Choroid plexus epithelial cell (primary cell): ENCODE measurements around the gene UBR4.

Source experiments
- DNase-seq: peaks from one replicate; pipeline ENCODE4 v3.0.0-alpha.2; 2010; ENCODE audit warnings: low read depth
- H3K4me3 ChIP-seq: 2 replicates; pipeline ENCODE4 v1.5.1; 2011; ENCODE audit warnings: low read depth, mild to moderate bottlenecking, control low read depth, low read length, moderate library complexity
- TF ChIP-seq, protein P1 (sequence below): conservative IDR thresholded peaks from 2 replicates; pipeline ENCODE4 v1.5.1; 2011; ENCODE audit warnings: low read depth, mild to moderate bottlenecking, control low read depth, inconsistent platforms, low read length, moderate library complexity

UBR4 gene

DNA sequence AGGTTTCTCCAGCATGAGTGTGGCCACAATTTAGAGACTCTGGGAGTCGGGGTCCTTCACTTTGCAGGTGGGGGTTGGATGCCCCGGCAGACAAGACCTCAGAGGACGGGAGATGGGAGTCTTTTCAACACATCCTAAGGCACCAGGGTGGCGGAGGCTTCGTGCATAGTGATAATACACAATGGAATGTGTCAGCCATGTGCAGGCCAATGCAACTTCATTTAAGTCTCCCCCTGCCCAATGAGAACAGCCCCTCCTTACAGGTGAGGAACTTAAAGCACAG lies 177.7 kb downstream of the UBR4 start:
- TF ChIP-seq, protein P1, sequence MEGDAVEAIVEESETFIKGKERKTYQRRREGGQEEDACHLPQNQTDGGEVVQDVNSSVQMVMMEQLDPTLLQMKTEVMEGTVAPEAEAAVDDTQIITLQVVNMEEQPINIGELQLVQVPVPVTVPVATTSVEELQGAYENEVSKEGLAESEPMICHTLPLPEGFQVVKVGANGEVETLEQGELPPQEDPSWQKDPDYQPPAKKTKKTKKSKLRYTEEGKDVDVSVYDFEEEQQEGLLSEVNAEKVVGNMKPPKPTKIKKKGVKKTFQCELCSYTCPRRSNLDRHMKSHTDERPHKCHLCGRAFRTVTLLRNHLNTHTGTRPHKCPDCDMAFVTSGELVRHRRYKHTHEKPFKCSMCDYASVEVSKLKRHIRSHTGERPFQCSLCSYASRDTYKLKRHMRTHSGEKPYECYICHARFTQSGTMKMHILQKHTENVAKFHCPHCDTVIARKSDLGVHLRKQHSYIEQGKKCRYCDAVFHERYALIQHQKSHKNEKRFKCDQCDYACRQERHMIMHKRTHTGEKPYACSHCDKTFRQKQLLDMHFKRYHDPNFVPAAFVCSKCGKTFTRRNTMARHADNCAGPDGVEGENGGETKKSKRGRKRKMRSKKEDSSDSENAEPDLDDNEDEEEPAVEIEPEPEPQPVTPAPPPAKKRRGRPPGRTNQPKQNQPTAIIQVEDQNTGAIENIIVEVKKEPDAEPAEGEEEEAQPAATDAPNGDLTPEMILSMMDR = no peak
- no peak overlapping the region for H3K4me3 ChIP-seq
- no peak for DNase-seq

GRCh38 chr1:19029191-19030085 lies 180.6 kb downstream of the UBR4 start:
- no peak overlapping the region for H3K4me3 ChIP-seq
- TF ChIP-seq, protein P1 = no peak
- no peak for DNase-seq

DNA sequence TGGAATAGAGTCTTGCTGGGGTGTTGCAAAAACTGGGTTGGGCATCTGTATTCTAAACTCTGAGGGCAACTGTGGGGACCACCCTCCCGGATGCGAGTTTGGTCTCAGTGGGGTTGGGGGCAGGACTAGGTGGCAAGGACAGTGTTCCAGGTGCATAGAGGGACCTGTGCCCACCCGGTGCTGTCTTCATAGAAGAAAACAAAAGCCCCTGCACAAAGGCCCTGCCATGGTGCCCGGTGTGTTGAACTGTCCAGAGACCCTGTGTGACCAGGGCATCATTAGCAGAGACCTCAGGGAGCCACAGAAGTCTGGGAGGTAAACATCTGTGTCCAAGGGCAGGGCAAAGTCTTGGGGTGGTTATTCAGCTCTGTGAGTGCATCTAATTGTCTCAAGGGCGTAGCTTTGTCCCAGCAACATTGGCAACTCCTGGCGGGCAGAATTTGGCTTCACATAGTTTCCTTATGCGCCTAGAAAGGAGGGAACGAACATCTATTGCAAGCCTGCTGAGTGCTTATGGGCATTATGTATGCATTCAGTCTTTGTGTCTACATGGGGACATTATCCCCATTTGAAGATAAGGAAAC lies 181.4 kb downstream of the UBR4 start:
- TF ChIP-seq, protein P1 = no peak
- DNase-seq = no peak

DNA sequence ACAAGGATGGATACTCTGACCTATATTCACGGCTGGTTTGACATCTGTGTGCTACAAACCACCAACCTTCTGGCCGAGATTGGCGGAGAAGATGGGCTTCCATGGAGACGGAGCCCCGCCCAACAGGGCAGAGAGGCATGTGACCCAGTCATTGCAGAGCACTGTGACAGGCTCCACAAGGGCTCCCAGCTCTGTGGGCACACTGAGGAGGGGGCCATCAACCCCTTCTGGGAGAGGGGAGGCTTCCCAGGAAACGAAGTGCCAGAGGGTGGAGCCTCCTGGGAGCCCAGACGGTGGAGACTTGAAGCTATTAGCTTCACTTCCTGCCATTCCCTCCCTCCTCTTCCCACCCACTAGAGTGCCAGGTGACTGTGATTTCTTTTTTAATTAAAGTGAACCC lies 182.0 kb downstream of the UBR4 start:
- TF ChIP-seq, protein P1 = no peak
- no peak overlapping the region for H3K4me3 ChIP-seq
- DNase-seq = no peak

More for the DNA sequence above, 181.4 kb downstream of the UBR4 start:
- H3K4me3 ChIP-seq = no peak overlapping the region
